ENCODE measurements around the gene MIB1.

GRCh38 chr18:21831413-21831831 lies 90.8 kb downstream of the MIB1 start:
- TF ChIP-seq CTCF (IDR thresholded peaks at IDR 0.05) (no peak), ZFX (IDR thresholded peaks at IDR 0.05; ENCODE audit: borderline replicate concordance) (no peak)

All from 22Rv1 (cell line).